Adrenal gland (tissue), 5 donors: ENCODE data around the gene FARP2.

ENCODE experiments used
- CTCF ChIP-seq, 6 experiments: fragments of 450-650 bp in 4 of 6; fragments of 200-600 bp in 2 of 6; sonication (generic) in 1 of 6; IDR thresholded peaks; 1 replicate in 5 of 6; 2 replicates in 1 of 6; pipeline versions ENCODE4 v1.5.1 to v1.8.0; 2016 to 2021; ENCODE audit warnings: antibody characterized with exemption in 6 of 6, mild to moderate bottlenecking in 2 of 6, moderate library complexity in 1 of 6
- POLR2A ChIP-seq, 2 donors: fragments of 450-650 bp; IDR thresholded peaks; one replicate each; pipeline ENCODE4 v1.6.1; 2017; ENCODE audit warnings: antibody characterized with exemption in 2 of 2, mild to moderate bottlenecking in 2 of 2, moderate library complexity in 1 of 2
- donor health status: DM: no; HTN: no; CAD: no.

- TF ChIP-seq CTCF (IDR thresholded peaks at IDR 0.05) = no peak
- no peak for TF ChIP-seq POLR2A (IDR thresholded peaks at IDR 0.05)
These were observed 5.0 kb upstream of the FARP2 start for GRCh38 chr2:241350878-241351639.
